HG03159 (cell line): ENCODE data around the gene TFCP2L1.

Experiments
- ATAC-seq: cut with Tn5 transposase; IDR thresholded peaks from one replicate; pipeline ENCODE4 v1.9.1; 2021; ENCODE audit warnings: mild to moderate bottlenecking, moderate library complexity; ENCODE audit not compliant: unreplicated experiment

The TFCP2L1 gene

GRCh38 chr2:121179467-121179866 lies 105.5 kb downstream of the TFCP2L1 start:
- ATAC-seq = no peak

- no peak for ATAC-seq
Measured at GRCh38 chr2:121178730-121179129, 106.3 kb downstream of the TFCP2L1 start.

GRCh38 chr2:121177896-121178295 lies 107.1 kb downstream of the TFCP2L1 start:
- no peak for ATAC-seq

GRCh38 chr2:121175326-121175725 lies 109.7 kb downstream of the TFCP2L1 start:
- ATAC-seq = no peak

- ATAC-seq = no peak
Measured at GRCh38 chr2:121173806-121174205, 111.2 kb downstream of the TFCP2L1 start.

GRCh38 chr2:121173112-121173511 lies 111.9 kb downstream of the TFCP2L1 start:
- no peak for ATAC-seq

GRCh38 chr2:121172456-121172855 lies 112.5 kb downstream of the TFCP2L1 start:
- ATAC-seq = no peak

GRCh38 chr2:121171625-121172119 lies 113.3 kb downstream of the TFCP2L1 start:
- ATAC-seq = no peak

- no peak for ATAC-seq
Measured at GRCh38 chr2:121170577-121170976, 114.4 kb downstream of the TFCP2L1 start.

- no peak for ATAC-seq
Measured at GRCh38 chr2:121167411-121167810, 117.6 kb downstream of the TFCP2L1 start.
